Activated T-cell treated with anti-CD3 and anti-CD28 coated beads, Interleukin-2, amount 50 U/mL, for 4 hours (primary cell): ENCODE data around the gene PRR23E. TPM values are rescaled to one million over a fixed set of nuclear protein-coding genes. Genes with fewer than 3 reads are reported as not detected.

Source experiments
- ATAC-seq, 2 donors: fragments of 200-7000 bp; cut with Tn5 transposase; one replicate each; pipeline ENCODE4 v1.10.0; 2021
- DNase-seq: peaks from one replicate; pipeline ENCODE4 v3.0.0-alpha.2; 2020
- H3K27me3 Mint-ChIP-seq: one replicate; pipeline ENCODE4 v1.8.0; 2021; ENCODE audit warnings: low read depth, mixed read lengths
- H3K36me3 Mint-ChIP-seq: one replicate; pipeline ENCODE4 v1.8.0; 2022; ENCODE audit warnings: mixed read lengths; ENCODE audit not compliant: insufficient read depth
- H3K4me1 Mint-ChIP-seq: one replicate; pipeline ENCODE4 v1.8.0; 2021; ENCODE audit warnings: low read depth, mixed read lengths
- H3K4me3 Mint-ChIP-seq: one replicate; pipeline ENCODE4 v1.8.0; 2021; ENCODE audit warnings: mild to moderate bottlenecking, moderate library complexity, mixed read lengths
- H3K9me3 Mint-ChIP-seq: one replicate; pipeline ENCODE4 v1.8.0; 2021; ENCODE audit warnings: mixed read lengths
- total RNA-seq, 3 donors: library from RNA; stranded (reverse); gene quantifications; one replicate each; pipeline ENCODE4 v1.2.1, GENCODE V29; 2021

Gene PRR23E, protein sequence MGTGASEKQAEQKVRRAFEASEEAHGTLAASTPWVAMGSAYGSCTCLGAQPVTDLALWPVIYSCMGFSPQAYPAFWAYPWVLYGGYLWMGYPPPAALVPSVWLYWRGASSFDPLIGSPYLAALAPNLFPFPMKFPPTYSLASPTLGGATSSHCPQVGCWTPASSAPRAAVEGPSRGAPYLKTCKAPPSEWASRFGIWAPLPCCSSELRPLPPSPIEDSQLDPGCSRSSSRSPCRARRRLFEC
- not detected for total RNA-seq

DNA sequence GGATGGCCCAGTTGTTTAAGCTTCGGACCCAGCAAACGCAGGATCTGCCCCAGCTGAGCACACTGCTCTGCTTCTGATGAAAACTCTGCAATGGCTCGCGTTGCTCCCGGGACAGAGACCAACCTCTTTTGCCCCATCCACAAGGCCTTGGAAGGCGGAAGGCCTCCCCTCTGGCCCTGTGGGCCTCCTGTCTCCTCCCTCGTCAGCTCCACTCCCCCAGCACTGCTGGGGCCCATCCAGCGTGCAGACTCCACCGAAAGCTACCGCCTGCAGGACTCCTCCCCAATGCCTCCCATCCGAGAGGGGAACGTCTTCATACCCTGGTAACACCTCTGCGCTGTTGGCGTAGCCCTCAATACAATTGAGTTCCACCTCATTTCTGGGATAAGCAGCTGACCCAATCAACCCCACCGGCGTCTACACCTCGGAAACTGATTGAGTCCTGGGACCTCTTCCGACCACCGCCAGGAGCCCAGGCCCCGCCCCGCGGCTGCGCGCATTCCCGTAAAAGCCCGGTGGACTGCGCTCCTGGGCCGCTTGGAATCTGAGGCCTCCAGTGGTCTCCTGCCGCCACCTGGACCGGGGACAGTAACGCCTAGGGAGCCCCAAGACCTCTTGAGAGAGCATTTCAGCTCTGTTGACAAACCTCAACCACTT, at the start of gene PRR23E:
PRR23E (plus strand) TSS at position 556 of the 657 bp plus-strand sequence. CDS start 3,555 bp downstream, outside the sequence.
- Mint-ChIP-seq H3K27me3 (peaks cover 8% of the 10 kb centered on the region), H3K36me3 (no peaks in the 10 kb centered on the region), H3K9me3 (peaks cover 13% of the 10 kb centered on the region)

DNA sequence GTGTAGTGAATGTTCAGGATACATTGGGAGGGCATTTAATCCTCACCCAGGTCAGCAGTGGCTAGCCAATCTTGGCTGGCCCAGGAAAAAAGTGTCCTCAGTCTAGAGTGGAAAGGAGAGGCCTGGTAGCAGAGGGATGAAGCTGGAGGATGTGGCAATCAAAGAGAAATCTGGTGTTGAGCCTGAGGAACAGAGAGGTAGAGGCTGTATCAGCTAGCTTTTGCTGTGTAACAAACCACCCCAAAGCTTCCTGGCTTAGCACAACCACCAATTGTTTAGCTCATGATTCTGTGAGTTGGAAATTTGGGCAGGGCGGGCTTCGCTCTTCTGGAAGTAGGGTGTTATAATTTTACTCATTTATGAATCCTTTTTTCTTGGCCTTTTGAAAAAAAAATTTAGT, 49.8 kb upstream of the PRR23E start:
- H3K4me3 Mint-ChIP-seq = no peak overlapping the region
- no peaks in the 10 kb centered on the region for H3K4me1 Mint-ChIP-seq
- peaks cover 6% of the 10 kb centered on the region for H3K9me3 Mint-ChIP-seq
- no peaks in the 10 kb centered on the region for H3K36me3 Mint-ChIP-seq
- DNase-seq (no peak), ATAC-seq (no peak)
- peaks cover 6% of the 10 kb centered on the region for H3K27me3 Mint-ChIP-seq

More for the DNA sequence above, at the start of gene PRR23E:
- no peak within 1 kb of the TSS for H3K4me3 Mint-ChIP-seq
- DNase-seq (no peak), ATAC-seq (no peak)
- H3K4me1 Mint-ChIP-seq = no peaks in the 10 kb centered on the region

DNA sequence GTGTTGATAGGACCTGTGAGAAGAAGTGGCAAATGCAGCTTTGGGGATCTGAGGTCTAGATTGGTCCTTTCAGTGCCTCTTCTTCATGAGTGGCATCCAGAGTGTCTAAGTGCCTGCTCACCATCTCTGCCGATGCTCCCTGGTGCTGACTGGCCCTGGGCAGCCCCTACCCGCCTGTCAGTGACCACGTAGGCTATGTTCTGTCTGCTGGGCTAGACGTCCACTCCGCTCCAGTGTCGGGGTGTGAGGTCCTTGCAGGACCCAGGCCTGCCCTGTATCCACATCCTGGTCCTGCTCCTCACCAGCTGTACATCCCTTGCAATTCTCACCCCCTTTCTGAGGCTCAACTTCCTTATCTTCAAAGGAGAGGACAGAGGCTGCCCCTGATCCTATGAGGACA, 48.3 kb upstream of the PRR23E start:
- Mint-ChIP-seq H3K9me3 (peaks cover 6% of the 10 kb centered on the region), H3K4me3 (no peak overlapping the region), H3K27me3 (peaks cover 7% of the 10 kb centered on the region), H3K4me1 (no peaks in the 10 kb centered on the region), H3K36me3 (no peaks in the 10 kb centered on the region)
- DNase-seq = no peak
- no peak for ATAC-seq

DNA sequence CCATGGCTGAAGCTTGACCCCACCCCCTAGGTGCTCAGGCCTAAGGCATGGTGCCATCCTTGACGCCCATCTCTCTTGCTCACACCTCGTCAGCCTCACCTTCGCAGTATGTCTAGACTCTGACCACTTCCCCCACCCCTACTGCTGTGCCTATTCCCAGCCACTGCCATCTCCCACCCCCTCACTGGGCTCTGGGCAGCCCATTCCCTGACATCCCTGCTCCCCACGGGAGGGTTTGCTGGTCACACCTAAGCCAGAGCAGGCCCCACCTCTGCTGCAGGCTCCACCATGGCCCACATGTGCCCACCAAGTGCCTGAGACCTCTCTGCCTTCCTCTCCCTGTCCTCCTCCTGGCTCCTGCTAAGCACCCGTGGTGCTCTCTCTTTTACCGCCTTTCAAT, 47.7 kb upstream of the PRR23E start:
- DNase-seq (no peak), ATAC-seq (no peak)
- H3K4me1 Mint-ChIP-seq = no peaks in the 10 kb centered on the region
- H3K27me3 Mint-ChIP-seq = peaks cover 10% of the 10 kb centered on the region
- no peak overlapping the region for H3K4me3 Mint-ChIP-seq
- H3K36me3 Mint-ChIP-seq = no peaks in the 10 kb centered on the region
- peaks cover 6% of the 10 kb centered on the region for H3K9me3 Mint-ChIP-seq

DNA sequence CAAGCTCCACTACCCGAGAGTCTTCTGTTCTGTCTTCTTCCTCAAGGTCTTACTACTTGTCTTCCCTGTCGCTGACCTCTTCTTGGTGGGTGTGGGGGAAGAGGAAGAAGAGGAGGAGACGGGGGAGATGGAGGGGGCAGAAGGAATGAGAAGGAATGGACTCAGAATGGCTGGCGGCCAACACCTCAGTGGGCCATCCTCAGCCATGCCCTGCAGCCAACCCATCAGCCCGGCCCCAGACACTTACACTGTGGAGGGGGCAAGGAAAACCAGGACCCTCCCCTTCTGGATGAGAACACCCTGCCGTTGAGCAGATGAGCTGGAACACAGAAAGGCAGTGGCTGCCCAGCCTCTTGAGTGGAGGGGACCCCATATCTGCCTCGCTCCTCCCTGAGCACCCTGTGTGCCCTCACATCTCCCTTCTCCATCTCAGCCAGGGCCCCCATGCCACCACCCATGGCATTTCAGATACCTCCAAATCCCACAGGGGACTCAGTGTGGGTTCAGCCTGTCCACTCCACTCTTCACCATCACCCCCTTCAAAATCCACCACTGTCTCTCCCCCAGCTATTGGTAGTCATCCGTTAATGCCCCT, 45.5 kb upstream of the PRR23E start:
- ATAC-seq (no peak), DNase-seq (no peak)
- H3K36me3 Mint-ChIP-seq = no peaks in the 10 kb centered on the region
- peaks cover 10% of the 10 kb centered on the region for H3K27me3 Mint-ChIP-seq
- no peak overlapping the region for H3K4me3 Mint-ChIP-seq
- H3K4me1 Mint-ChIP-seq = no peaks in the 10 kb centered on the region
- H3K9me3 Mint-ChIP-seq = peaks cover 6% of the 10 kb centered on the region

DNA sequence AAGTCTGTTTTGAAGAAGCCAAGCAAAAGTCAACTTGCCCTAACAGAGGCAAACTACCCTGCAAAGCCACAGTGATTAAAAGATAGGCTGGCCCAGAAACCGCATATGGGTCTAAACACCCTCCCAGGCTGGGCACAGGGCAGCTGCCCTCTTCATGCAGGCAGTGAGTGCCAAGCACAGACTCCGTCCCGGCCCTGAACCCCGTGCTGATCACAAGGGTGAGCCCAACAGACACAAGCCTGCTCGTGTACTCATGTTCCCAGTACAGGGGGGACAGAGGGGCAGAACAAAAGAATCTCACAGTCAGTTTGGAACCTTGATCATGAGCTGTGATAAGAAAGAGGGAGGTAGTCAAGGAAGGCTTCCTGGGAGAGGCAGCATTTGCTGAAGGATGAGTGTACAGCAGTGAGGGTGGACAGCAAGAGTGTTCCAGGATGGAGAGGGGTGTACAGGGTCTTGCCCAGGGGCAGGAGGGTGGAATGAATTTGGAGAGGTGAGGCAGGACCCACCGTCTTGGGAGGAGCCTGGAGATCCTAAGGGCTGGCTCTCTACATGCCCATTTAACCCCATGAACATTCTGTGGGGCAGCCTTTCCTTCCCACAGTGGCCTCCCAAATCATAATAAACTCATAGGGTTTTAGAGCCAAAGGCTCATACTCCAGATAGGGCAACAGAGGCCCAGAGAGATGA, 43.2 kb upstream of the PRR23E start:
- ATAC-seq = no peak
- no peak for DNase-seq

DNA sequence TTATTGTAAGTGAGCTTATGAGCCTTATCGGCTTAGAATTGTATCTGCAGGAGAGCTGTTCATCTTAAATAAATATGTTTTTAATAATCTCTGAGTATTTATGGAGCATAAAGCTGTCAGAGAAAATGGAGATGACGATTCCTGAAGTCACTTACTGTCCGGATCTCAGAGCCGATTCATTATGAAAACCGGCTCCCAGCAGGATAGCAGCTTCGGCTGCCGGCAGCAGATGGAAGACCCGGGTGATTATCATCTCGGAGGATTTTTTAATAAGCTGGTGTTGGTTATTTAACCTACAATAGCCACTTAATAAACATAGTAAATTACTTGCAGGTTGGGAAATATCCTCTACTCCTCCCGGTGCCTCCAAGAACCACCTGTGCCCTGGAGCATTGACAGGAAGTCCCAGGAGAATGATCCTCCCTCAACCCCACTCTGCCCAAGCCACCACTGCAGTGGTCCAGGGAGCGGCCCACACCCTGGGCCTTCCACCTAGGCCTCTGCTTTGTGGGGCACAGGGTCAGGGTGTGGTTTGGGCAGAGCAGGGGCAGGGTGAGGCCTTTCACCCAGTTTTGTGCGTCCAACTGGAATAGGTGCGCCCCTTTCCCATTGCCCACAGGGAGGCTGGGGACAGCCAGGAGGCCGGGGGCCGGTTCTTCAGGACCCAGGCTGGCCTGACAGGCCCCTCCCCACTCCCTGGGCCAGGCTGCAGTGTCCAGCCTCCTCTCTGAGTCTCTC, 42.2 kb upstream of the PRR23E start:
- Mint-ChIP-seq H3K9me3 (no peaks in the 10 kb centered on the region), H3K27me3 (peaks cover 10% of the 10 kb centered on the region), H3K4me3 (no peak overlapping the region), H3K36me3 (no peaks in the 10 kb centered on the region), H3K4me1 (no peaks in the 10 kb centered on the region)
- DNase-seq (no peak), ATAC-seq (no peak)

More for the DNA sequence above, 43.2 kb upstream of the PRR23E start:
- peaks cover 10% of the 10 kb centered on the region for H3K27me3 Mint-ChIP-seq
- no peaks in the 10 kb centered on the region for H3K9me3 Mint-ChIP-seq
- no peaks in the 10 kb centered on the region for H3K4me1 Mint-ChIP-seq
- no peak overlapping the region for H3K4me3 Mint-ChIP-seq
- no peaks in the 10 kb centered on the region for H3K36me3 Mint-ChIP-seq

DNA sequence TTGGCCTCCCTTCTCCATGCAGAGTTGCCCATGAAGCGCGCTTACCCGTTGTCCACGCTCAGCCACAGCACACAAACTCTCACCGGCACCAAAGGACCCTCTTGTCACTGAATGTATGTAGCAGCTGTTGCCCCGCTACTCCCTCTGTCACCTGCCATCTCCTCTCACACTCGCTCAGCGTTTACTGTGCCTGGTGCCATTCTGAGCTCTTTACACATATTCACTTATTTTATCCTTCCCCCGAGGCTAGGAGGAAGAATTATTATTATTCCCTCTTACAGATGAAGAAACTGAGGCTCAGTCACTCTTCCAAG, 41.7 kb upstream of the PRR23E start:
- Mint-ChIP-seq H3K9me3 (no peaks in the 10 kb centered on the region), H3K36me3 (no peaks in the 10 kb centered on the region), H3K4me3 (no peak overlapping the region), H3K4me1 (no peaks in the 10 kb centered on the region), H3K27me3 (peaks cover 10% of the 10 kb centered on the region)
- no peak for ATAC-seq
- no peak for DNase-seq

DNA sequence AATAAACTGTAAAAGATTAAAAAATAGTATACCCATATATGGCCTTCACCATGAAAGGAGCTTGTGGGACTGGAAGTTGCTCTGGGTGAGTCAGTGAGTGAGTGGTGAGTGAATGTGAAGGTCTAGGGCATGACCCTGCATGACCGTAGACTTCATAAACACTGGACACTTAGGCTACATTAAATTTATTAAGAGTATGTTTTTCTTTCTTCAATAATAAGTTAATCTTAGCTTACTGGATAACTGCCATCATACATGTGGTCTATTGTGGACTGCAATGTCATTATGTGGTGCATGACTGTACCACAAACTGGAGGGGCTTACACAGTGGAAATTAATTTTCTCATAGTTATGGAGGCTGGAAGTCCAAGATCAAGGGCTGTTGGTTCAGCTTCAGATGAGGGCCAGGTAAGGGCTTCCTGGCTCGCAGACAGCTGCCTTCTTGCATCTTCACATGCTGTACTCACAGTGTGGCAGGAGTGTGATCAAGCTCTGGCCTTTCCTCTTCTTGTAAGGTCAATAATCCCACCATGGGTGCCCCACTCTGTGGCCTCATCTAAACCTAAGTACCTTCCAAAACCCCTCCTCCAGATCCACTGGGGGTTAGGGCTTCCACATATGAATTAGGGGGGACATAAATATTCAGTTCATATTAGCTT, 40.8 kb upstream of the PRR23E start:
- ATAC-seq (no peak), DNase-seq (no peak)
- Mint-ChIP-seq H3K4me3 (no peak overlapping the region), H3K27me3 (peaks cover 10% of the 10 kb centered on the region), H3K4me1 (no peaks in the 10 kb centered on the region), H3K36me3 (no peaks in the 10 kb centered on the region), H3K9me3 (no peaks in the 10 kb centered on the region)

DNA sequence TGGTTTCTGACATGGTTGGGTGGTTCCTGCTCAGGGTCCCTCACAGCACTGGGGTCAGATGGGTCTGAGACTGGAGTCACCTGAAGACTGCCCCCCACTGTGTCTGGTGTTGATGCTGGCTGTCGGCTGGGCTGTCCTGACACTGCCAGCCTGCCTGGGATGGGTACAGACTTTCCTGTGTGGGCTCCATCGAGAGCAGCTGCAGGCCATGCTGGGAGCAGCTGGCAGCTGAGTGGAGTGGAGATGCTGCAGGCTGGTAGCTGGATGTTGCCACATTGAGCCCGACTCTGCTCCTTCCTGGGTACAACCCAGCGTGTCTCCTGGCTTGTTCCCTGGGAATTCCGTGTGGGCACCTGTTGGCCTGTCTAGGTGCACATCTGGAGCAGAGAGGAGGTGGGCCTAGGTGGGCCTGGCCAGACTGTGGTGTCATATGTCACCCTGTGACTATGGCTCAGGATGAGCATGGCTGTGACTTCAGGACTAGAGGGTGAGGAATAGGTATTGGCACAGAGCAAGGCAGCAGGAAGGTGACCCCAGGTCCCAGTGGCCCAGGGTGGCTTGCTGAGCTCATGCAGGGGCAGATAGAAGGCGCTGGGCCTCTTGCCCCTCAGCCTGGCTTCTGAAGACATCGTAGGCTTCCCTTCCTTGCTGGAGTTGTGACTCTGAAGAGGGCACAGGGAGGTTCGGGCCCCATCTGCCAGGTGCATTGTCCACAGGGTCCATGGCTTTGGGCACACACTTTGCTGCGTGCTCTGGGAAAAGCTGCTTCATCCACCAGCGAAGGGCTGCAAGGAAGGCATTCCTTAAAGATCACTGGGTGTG, 40.0 kb upstream of the PRR23E start:
- Mint-ChIP-seq H3K36me3 (no peaks in the 10 kb centered on the region), H3K27me3 (peaks cover 14% of the 10 kb centered on the region), H3K4me3 (no peak overlapping the region), H3K4me1 (no peaks in the 10 kb centered on the region), H3K9me3 (no peaks in the 10 kb centered on the region)
- DNase-seq (no peak), ATAC-seq (no peak)

DNA sequence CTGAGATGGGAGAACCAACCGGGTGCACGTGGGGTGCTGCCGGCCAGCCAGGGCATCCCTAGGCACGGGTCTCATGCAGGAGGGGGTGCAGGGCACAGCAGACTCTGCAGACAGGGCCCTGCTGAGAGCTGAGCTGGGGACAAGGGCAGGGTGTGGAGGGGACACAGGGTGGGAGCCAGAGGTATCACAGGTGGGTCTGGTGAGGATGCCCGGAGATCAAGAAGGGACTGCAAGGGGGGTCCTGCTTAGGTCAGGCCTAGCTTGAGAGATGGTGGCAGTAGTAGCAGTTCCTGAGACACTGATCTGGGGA, 39.5 kb upstream of the PRR23E start:
- no peak for ATAC-seq
- Mint-ChIP-seq H3K4me1 (no peaks in the 10 kb centered on the region), H3K4me3 (no peak overlapping the region), H3K27me3 (peaks cover 13% of the 10 kb centered on the region), H3K36me3 (no peaks in the 10 kb centered on the region), H3K9me3 (no peaks in the 10 kb centered on the region)
- DNase-seq = no peak

DNA sequence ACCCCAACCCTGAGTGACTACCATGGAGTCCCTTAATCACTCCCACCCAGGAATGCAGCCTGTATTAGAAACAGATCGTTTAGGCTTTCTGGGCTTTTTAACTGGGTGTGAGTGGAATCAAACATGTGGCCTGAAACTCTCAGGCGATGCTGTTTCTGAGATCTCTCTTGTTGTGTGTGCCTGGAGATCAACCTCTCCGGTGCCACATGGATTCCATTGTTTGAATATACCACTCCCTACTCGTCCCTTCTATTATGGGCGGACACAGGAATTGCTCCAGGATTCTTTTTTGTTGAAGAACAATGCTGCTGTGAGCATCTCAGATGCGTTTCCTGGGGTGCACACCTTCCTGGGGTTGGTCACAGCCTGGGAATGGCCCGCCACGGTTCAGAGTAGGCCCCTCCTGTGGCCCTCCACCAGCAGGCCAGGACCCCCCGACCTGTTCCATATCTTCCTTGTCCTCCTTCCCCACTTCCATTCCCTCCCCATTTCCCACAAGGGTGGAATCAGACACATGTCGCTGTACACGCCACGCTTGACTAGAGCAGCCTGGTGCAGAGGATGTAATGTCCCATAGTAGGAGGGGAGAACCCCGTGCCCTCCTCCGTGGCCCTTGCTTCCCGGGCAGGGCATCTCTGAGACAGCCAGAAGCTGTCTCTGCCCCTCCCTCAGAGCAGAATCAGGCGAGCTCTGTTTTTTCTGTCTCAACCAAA, 36.4 kb upstream of the PRR23E start:
- H3K9me3 Mint-ChIP-seq = no peaks in the 10 kb centered on the region

More for the DNA sequence above, 36.4 kb upstream of the PRR23E start:
- DNase-seq (no peak), ATAC-seq (no peak)
- Mint-ChIP-seq H3K4me3 (no peak overlapping the region), H3K27me3 (peaks cover 7% of the 10 kb centered on the region), H3K36me3 (no peaks in the 10 kb centered on the region), H3K4me1 (no peaks in the 10 kb centered on the region)
